Thymus (tissue), 11 donors: Measurements from ENCODE around the gene GRIA1. TPM values are rescaled to one million over a fixed set of nuclear protein-coding genes. Genes with fewer than 3 reads are reported as not detected.

ENCODE experiments used
- DNase-seq, 9 donors: peaks; one replicate each; pipeline ENCODE4 v3.0.0-alpha.2; 2013; ENCODE audit warnings: low spot score in 9 of 9, low read depth in 6 of 9, missing footprints in 1 of 9
- H3K27ac ChIP-seq, 2 donors: one replicate each; pipeline ENCODE4 v1.5.1; 2013; ENCODE audit warnings: control low read depth in 1 of 2, low read depth in 1 of 2, low read length in 1 of 2, mild to moderate bottlenecking in 1 of 2, moderate library complexity in 1 of 2
- H3K27me3 ChIP-seq, 2 donors: one replicate each; pipeline ENCODE4 v1.5.1; 2013; ENCODE audit warnings: low read length in 1 of 2; ENCODE audit not compliant: control insufficient read depth in 2 of 2, insufficient read depth in 1 of 2
- H3K36me3 ChIP-seq, 2 donors: one replicate each; pipeline ENCODE4 v1.5.1; 2013; ENCODE audit warnings: low read length in 1 of 2, mild to moderate bottlenecking in 1 of 2, moderate library complexity in 1 of 2; ENCODE audit not compliant: control insufficient read depth in 2 of 2, insufficient read depth in 2 of 2
- H3K4me1 ChIP-seq, 2 donors: one replicate each; pipeline ENCODE4 v1.5.1; 2013; ENCODE audit warnings: low read length in 2 of 2; ENCODE audit not compliant: control insufficient read depth in 2 of 2, insufficient read depth in 2 of 2
- H3K4me3 ChIP-seq, 2 donors: one replicate each; pipeline ENCODE4 v1.5.1; 2013; ENCODE audit warnings: low read length in 2 of 2, control low read depth in 1 of 2, mild to moderate bottlenecking in 1 of 2
- H3K9me3 ChIP-seq, 2 donors: one replicate each; pipeline ENCODE4 v1.5.1; 2013; ENCODE audit warnings: low read length in 1 of 2, mild to moderate bottlenecking in 1 of 2; ENCODE audit not compliant: control insufficient read depth in 2 of 2, insufficient read depth in 1 of 2
- WGBS: extraction: QIAGEN DNeasy Blood & Tissue Kit; methylation state at CpG from one replicate; pipeline ENCODE4 v1.1.7; 2013; 5-methylcytosine and 5-hydroxymethylcytosine counted together
- polyA plus RNA-seq: library from polyadenylated mRNA; stranded (reverse); fragments of 200-250 nt; gene quantifications from one replicate; pipeline ENCODE4 v1.2.3, GENCODE V29; 2013
- total RNA-seq: library from RNA; stranded (reverse); fragments of 120-200 nt; gene quantifications from one replicate; pipeline ENCODE4 v1.2.4, GENCODE V29; 2013
- donor health status: healthy.

GRIA1 gene
- total and polyA plus RNA-seq, 2 donors: 0.14 to 0.18 TPM

- Histone ChIP-seq H3K9me3 (no peaks in the 10 kb centered on the region), H3K27me3 (no peaks in the 10 kb centered on the region), H3K36me3 (no peaks in the 10 kb centered on the region), H3K27ac (no peak overlapping the region), H3K4me1 (no peaks in the 10 kb centered on the region), H3K4me3 (no peak overlapping the region)
- WGBS: 91% methylated on average over 3 of the region's 3 CpGs
- no peak for DNase-seq
Measured at GRCh38 chr5:153696256-153696655, 205.8 kb downstream of the GRIA1 start.

GRCh38 chr5:153699035-153699434 lies 208.6 kb downstream of the GRIA1 start:
- Histone ChIP-seq H3K9me3 (no peaks in the 10 kb centered on the region), H3K27me3 (no peaks in the 10 kb centered on the region), H3K4me3 (no peak overlapping the region), H3K27ac (no peak overlapping the region), H3K36me3 (no peaks in the 10 kb centered on the region), H3K4me1 (no peaks in the 10 kb centered on the region)
- DNase-seq: no peak
- WGBS: 94% methylated on average over 3 of the region's 3 CpGs

GRCh38 chr5:153700940-153701339 lies 210.5 kb downstream of the GRIA1 start:
- no peaks in the 10 kb centered on the region for H3K9me3 ChIP-seq
- H3K36me3 ChIP-seq: no peaks in the 10 kb centered on the region
- no peak overlapping the region for H3K27ac ChIP-seq
- no peaks in the 10 kb centered on the region for H3K4me1 ChIP-seq
- no peak for DNase-seq
- H3K4me3 ChIP-seq: no peak overlapping the region
- no peaks in the 10 kb centered on the region for H3K27me3 ChIP-seq

GRCh38 chr5:153702265-153702664 lies 211.8 kb downstream of the GRIA1 start:
- Histone ChIP-seq H3K4me3 (no peak overlapping the region), H3K9me3 (no peaks in the 10 kb centered on the region), H3K36me3 (no peaks in the 10 kb centered on the region), H3K4me1 (no peaks in the 10 kb centered on the region), H3K27me3 (no peaks in the 10 kb centered on the region), H3K27ac (no peak overlapping the region)
- WGBS: 92% methylated on average over 4 of the region's 4 CpGs
- no peak for DNase-seq

GRCh38 chr5:153704110-153704509 lies 213.6 kb downstream of the GRIA1 start:
- Histone ChIP-seq H3K36me3 (no peaks in the 10 kb centered on the region), H3K4me3 (no peak overlapping the region), H3K9me3 (no peaks in the 10 kb centered on the region), H3K4me1 (no peaks in the 10 kb centered on the region), H3K27me3 (no peaks in the 10 kb centered on the region), H3K27ac (no peak overlapping the region)
- no peak for DNase-seq

- no peak for DNase-seq
- Histone ChIP-seq H3K36me3 (no peaks in the 10 kb centered on the region), H3K9me3 (no peaks in the 10 kb centered on the region), H3K27ac (no peak overlapping the region), H3K27me3 (no peaks in the 10 kb centered on the region), H3K4me1 (no peaks in the 10 kb centered on the region), H3K4me3 (no peak overlapping the region)
- WGBS: 85% methylated on average over 6 of the region's 6 CpGs
Measured at GRCh38 chr5:153707626-153708025, 217.2 kb downstream of the GRIA1 start.

GRCh38 chr5:153711755-153712154 lies 221.3 kb downstream of the GRIA1 start:
- Histone ChIP-seq H3K27ac (no peak overlapping the region), H3K27me3 (no peaks in the 10 kb centered on the region), H3K4me3 (no peak overlapping the region), H3K4me1 (no peaks in the 10 kb centered on the region), H3K9me3 (no peaks in the 10 kb centered on the region), H3K36me3 (no peaks in the 10 kb centered on the region)
- DNase-seq: no peak
- 94% methylated on average over 4 of the region's 4 CpGs for WGBS

- DNase-seq: no peak
- Histone ChIP-seq H3K27ac (no peak overlapping the region), H3K4me3 (no peak overlapping the region), H3K27me3 (no peaks in the 10 kb centered on the region), H3K9me3 (no peaks in the 10 kb centered on the region), H3K4me1 (no peaks in the 10 kb centered on the region), H3K36me3 (no peaks in the 10 kb centered on the region)
- 89% methylated on average over 3 of the region's 3 CpGs for WGBS
Measured at GRCh38 chr5:153712946-153713345, 222.5 kb downstream of the GRIA1 start.

GRCh38 chr5:153713943-153714342 lies 223.5 kb downstream of the GRIA1 start:
- no peak for DNase-seq
- Histone ChIP-seq H3K36me3 (no peaks in the 10 kb centered on the region), H3K4me1 (no peaks in the 10 kb centered on the region), H3K4me3 (no peak overlapping the region), H3K27ac (no peak overlapping the region), H3K27me3 (no peaks in the 10 kb centered on the region), H3K9me3 (no peaks in the 10 kb centered on the region)
- 95% methylated on average over 8 of the region's 8 CpGs for WGBS

GRCh38 chr5:153714798-153715197 lies 224.3 kb downstream of the GRIA1 start:
- 87% methylated on average over 2 of the region's 2 CpGs for WGBS
- Histone ChIP-seq H3K36me3 (no peaks in the 10 kb centered on the region), H3K9me3 (no peaks in the 10 kb centered on the region), H3K4me1 (no peaks in the 10 kb centered on the region), H3K27ac (no peak overlapping the region), H3K4me3 (no peak overlapping the region), H3K27me3 (no peaks in the 10 kb centered on the region)
- no peak for DNase-seq
